SU-DHL-6 (cell line): ENCODE results near the gene CMSS1.

ENCODE experiments used
- H2AFZ ChIP-seq: fragments of 200-600 bp; sonication (generic); 2 replicates; pipeline ENCODE4 v1.6.1; 2014; ENCODE audit warnings: low read depth, mild to moderate bottlenecking, moderate library complexity, mixed read lengths, antibody characterized with exemption, low read length; ENCODE audit not compliant: severe bottlenecking
- H3F3A ChIP-seq: fragments of 200-600 bp; shearing (Covaris generic); 2 replicates; pipeline ENCODE4 v1.6.0; 2016; ENCODE audit warnings: antibody characterized with exemption, mild to moderate bottlenecking; ENCODE audit not compliant: insufficient read depth
- H3K27ac ChIP-seq: fragments of 200-600 bp; sonication (generic); 2 replicates; pipeline ENCODE4 v1.5.1; 2016; ENCODE audit warnings: low read depth, mild to moderate bottlenecking, low read length, moderate library complexity, mixed read lengths
- H3K27me3 ChIP-seq: fragments of 200-600 bp; sonication (generic), shearing (Covaris generic); 2 replicates; pipeline ENCODE4 v1.6.0; 2014; ENCODE audit warnings: mild to moderate bottlenecking, low read length
- H3K36me3 ChIP-seq: fragments of 200-600 bp; sonication (generic); 2 replicates; pipeline ENCODE4 v1.6.1; 2014; ENCODE audit warnings: mild to moderate bottlenecking, low read length, mixed read lengths
- H3K4me2 ChIP-seq: fragments of 300-600, 200-600 bp; shearing (Covaris generic), sonication (generic); 2 replicates; pipeline ENCODE4 v1.6.0; 2014; ENCODE audit warnings: low read length, low read depth, mild to moderate bottlenecking; ENCODE audit not compliant: poor library complexity, severe bottlenecking
- H3K4me3 ChIP-seq: fragments of 200-600 bp; sonication (generic); 2 replicates; pipeline ENCODE4 v1.5.1; 2014; ENCODE audit warnings: antibody characterized with exemption, low read length, mild to moderate bottlenecking, mixed read lengths; ENCODE audit not compliant: insufficient read depth, poor library complexity, severe bottlenecking
- H3K79me2 ChIP-seq: fragments of 200-600 bp; sonication (generic); 2 replicates; pipeline ENCODE4 v1.6.1; 2014; ENCODE audit warnings: mild to moderate bottlenecking, low read length, moderate library complexity; ENCODE audit not compliant: insufficient read depth
- H3K9ac ChIP-seq: fragments of 200-600 bp; sonication (generic); 2 replicates; pipeline ENCODE4 v1.7.0; 2014; ENCODE audit warnings: mild to moderate bottlenecking, low read length
- H3K9me2 ChIP-seq: fragments of 200-600 bp; sonication (generic); replicated peaks from 2 replicates; pipeline ENCODE4 v1.6.1; 2014; ENCODE audit warnings: low read length; ENCODE audit not compliant: insufficient read depth
- H3K9me3 ChIP-seq: fragments of 200-600 bp; sonication (generic); 2 replicates; pipeline ENCODE4 v1.6.1; 2014; ENCODE audit warnings: low read length, mixed read lengths; ENCODE audit not compliant: insufficient read depth
- H4K20me1 ChIP-seq: fragments of 200-600 bp; sonication (generic); 2 replicates; pipeline ENCODE4 v1.6.1; 2014; ENCODE audit warnings: low read depth, mild to moderate bottlenecking, antibody characterized with exemption, low read length, moderate library complexity, mixed read lengths
- CTCF ChIP-seq: fragments of 200-600 bp; sonication (generic); IDR thresholded peaks from one replicate; pipeline ENCODE4 v1.5.1; 2017; ENCODE audit warnings: antibody characterized with exemption, mild to moderate bottlenecking, low read length, moderate library complexity; ENCODE audit not compliant: insufficient read depth, poor library complexity, severe bottlenecking
- EZH2phosphoT487 ChIP-seq: fragments of 200-600 bp; sonication (generic), shearing (Covaris generic); conservative IDR thresholded peaks from 2 replicates; pipeline ENCODE4 v1.6.1; 2018; ENCODE audit warnings: mild to moderate bottlenecking, antibody characterized with exemption, low read length, moderate library complexity, mixed read lengths

CMSS1 gene

DNA sequence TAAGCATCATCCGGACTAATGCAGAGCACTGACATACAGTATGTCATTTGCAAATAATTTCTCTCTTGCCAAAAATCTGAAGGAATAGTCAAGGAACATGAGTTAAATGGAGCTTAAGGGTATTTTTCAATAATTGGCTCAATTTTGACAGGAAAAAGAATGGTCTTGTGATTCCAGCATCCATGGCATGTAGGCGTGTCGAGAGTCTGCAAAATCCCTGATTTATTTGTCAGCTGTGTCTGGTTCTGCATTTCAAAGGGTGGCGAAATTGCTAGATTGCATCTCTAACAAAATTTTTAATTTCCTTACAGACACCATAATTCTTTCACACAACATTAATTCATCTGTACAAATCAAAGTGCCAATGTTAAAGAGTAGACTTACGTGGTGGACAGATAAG is 377.7 kb downstream of the CMSS1 start:
- no peak for TF ChIP-seq EZH2phosphoT487
- no peak for TF ChIP-seq CTCF
- no peak overlapping the region for H3K9ac ChIP-seq
- no peaks in the 10 kb centered on the region for H3K79me2 ChIP-seq
- no peak overlapping the region for H3K4me2 ChIP-seq
- no peaks in the 10 kb centered on the region for H3F3A ChIP-seq
- no peaks in the 10 kb centered on the region for H4K20me1 ChIP-seq
- no peak overlapping the region for H3K27ac ChIP-seq
- no peaks in the 10 kb centered on the region for H3K36me3 ChIP-seq
- H3K9me2 ChIP-seq, result no peaks in the 10 kb centered on the region
- H3K9me3 ChIP-seq, result no peaks in the 10 kb centered on the region
- H3K27me3 ChIP-seq, result no peaks in the 10 kb centered on the region
- H3K4me3 ChIP-seq, result no peak overlapping the region
- no peak overlapping the region for H2AFZ ChIP-seq

GRCh38 chr3:100197876-100198275 is 380.2 kb downstream of the CMSS1 start:
- H3K9me2 ChIP-seq, result no peaks in the 10 kb centered on the region
- H3K36me3 ChIP-seq, result no peaks in the 10 kb centered on the region
- no peak overlapping the region for H3K9ac ChIP-seq
- no peak for TF ChIP-seq EZH2phosphoT487
- no peak for TF ChIP-seq CTCF
- no peak overlapping the region for H2AFZ ChIP-seq
- no peaks in the 10 kb centered on the region for H3K9me3 ChIP-seq
- H3K27me3 ChIP-seq, result no peaks in the 10 kb centered on the region
- H3K4me2 ChIP-seq, result no peak overlapping the region
- no peaks in the 10 kb centered on the region for H3F3A ChIP-seq
- no peaks in the 10 kb centered on the region for H3K79me2 ChIP-seq
- H3K27ac ChIP-seq, result no peak overlapping the region
- no peak overlapping the region for H3K4me3 ChIP-seq
- H4K20me1 ChIP-seq, result no peaks in the 10 kb centered on the region

- Histone ChIP-seq H4K20me1 (no peaks in the 10 kb centered on the region), H3K27me3 (no peaks in the 10 kb centered on the region), H3K27ac (no peak overlapping the region), H3K9me3 (no peaks in the 10 kb centered on the region), H3K9me2 (no peaks in the 10 kb centered on the region), H3K36me3 (no peaks in the 10 kb centered on the region), H3K4me3 (no peak overlapping the region), H3K9ac (no peak overlapping the region), H2AFZ (no peak overlapping the region), H3K79me2 (no peaks in the 10 kb centered on the region), H3F3A (no peaks in the 10 kb centered on the region), H3K4me2 (no peak overlapping the region)
- no peak for TF ChIP-seq EZH2phosphoT487
- TF ChIP-seq CTCF, result no peak
These were observed 381.1 kb downstream of the CMSS1 start for GRCh38 chr3:100198579-100199269.
